DND-41 (cell line): ENCODE measurements around the gene SEPTIN10.

Experiments
- EZH2 ChIP-seq: IDR thresholded peaks from 3 replicates; pipeline ENCODE4 v1.6.1; 2012; ENCODE audit warnings: borderline replicate concordance, low read depth, mild to moderate bottlenecking, moderate library complexity, low read length, inconsistent platforms; ENCODE audit not compliant: severe bottlenecking
- TF ChIP-seq, protein P1 (sequence below): IDR thresholded peaks from 2 replicates; pipeline ENCODE4 v1.5.1; 2012; ENCODE audit warnings: borderline replicate concordance, low read length, moderate library complexity, mild to moderate bottlenecking; ENCODE audit not compliant: poor library complexity, severe bottlenecking; ENCODE audit errors: extremely low read depth

DNA sequence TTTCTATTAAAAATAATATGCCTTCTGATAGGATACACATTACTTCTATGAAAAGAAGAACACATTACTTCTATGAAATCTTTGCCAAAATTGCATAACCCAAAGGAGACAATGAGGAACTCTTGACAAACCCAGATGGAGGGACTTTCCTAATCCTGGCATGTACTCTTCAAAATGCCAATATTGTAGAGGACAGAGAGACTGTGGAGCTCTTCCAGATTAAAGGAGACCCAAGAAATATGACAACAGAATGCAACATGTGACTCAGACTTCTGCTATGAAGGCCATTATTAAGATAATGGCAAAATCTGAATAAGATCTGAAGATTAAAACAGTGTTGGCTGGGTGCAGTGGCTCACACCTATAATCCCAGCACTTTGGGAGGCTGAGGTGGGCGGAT is 22.6 kb upstream of the SEPTIN10 start:
- TF ChIP-seq, protein P1, sequence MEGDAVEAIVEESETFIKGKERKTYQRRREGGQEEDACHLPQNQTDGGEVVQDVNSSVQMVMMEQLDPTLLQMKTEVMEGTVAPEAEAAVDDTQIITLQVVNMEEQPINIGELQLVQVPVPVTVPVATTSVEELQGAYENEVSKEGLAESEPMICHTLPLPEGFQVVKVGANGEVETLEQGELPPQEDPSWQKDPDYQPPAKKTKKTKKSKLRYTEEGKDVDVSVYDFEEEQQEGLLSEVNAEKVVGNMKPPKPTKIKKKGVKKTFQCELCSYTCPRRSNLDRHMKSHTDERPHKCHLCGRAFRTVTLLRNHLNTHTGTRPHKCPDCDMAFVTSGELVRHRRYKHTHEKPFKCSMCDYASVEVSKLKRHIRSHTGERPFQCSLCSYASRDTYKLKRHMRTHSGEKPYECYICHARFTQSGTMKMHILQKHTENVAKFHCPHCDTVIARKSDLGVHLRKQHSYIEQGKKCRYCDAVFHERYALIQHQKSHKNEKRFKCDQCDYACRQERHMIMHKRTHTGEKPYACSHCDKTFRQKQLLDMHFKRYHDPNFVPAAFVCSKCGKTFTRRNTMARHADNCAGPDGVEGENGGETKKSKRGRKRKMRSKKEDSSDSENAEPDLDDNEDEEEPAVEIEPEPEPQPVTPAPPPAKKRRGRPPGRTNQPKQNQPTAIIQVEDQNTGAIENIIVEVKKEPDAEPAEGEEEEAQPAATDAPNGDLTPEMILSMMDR, result no peak
- TF ChIP-seq EZH2, result no peak
